Measurements from ENCODE around the gene SLC35G3. TPM values are rescaled to one million over a fixed set of nuclear protein-coding genes. Genes with fewer than 3 reads are reported as not detected.
"Not testable (repeated sequence)": the region's sequence is repeated elsewhere in the genome, so short reads cannot be mapped to it uniquely, and the experiment has no call there.

Gene SLC35G3
- total and polyA plus RNA-seq, 9 donors, result 0.10 to 0.49 (median 0.31) TPM; not detected in 1

DNA sequence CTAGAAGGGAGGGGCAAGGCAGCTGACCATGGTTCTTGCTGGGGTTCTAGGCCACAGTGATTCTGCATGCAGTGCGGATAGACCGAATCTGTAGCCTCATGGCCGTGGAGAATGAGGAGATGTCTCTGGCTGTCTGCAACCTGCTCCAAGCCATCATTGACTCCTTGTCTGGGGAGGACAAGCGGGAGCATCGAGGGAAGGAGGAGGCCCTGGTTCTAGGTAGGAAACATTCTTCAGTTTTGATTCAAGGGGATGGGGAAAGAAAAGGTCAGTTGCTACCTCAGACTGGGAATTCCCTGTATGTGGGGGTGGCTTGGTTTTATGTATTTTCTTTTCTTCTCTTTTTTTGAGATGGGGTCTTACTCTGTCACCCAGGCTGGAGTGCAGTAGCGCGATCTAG is 38.9 kb downstream of the SLC35G3 start:
- WGBS (ENCODE audit: insufficient coverage), result 85% methylated on average over 5 of the region's 7 CpGs
- H3K4me3 ChIP-seq (ENCODE audit: low read length), result no peak overlapping the region
- no peak overlapping the region for H3K27ac ChIP-seq (ENCODE audit: low read length)

DNA sequence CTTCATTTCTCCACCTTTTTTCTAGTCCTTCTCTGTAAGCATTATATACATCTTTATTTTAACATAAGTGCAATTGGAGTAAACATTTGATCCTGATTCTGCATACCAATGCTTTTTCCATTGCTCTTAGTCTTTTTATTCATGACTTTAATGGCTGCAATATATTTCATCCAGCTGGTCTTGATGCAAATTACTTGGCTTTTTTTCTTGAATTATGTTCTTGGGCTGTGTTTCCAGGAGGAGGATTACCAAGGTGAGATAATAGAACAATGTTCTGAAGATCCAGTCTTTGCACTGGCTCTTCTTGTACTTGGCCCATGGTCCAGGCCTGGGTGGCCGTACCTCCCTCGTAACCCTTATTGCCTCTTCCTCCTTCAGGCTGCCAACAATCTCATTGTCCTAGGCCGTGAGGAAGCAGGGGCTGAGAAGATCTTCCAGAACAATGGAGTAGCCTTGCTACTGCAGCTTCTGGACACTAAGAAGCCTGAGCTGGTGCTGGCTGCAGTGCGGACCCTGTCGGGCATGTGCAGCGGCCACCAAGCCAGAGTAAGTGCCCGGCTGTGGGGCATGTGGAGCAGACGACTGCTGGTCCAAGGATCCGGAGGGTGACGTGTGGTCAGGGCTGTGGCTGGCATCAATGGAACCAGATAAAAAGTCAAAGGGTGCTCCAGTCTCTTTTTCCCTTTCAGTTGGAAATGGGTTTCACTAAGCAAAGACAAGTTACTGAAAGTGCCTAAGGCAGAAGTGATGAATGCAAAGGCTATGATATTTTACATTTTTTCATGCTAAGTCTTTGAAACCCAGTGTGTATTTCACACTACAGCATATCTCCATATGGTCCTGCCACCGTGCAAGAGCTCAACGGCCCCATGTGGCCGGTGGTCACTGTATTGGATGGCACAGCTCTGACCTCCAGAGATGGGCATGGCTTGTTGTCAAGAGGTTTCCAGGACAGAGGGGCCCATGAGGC is 39.7 kb downstream of the SLC35G3 start:
- Histone ChIP-seq H3K4me1 (ENCODE audit: control insufficient read depth, insufficient read depth, low read length) (peaks cover 6% of the 10 kb centered on the region), H3K4me3 (ENCODE audit: low read length) (no peak overlapping the region), H3K9me3 (replicated peaks; ENCODE audit: control insufficient read depth, low read depth, low read length) (no peaks in the 10 kb centered on the region), H3K36me3 (ENCODE audit: control insufficient read depth, insufficient read depth, low read length) (peaks cover 19% of the 10 kb centered on the region), H3K27ac (ENCODE audit: low read length) (no peak overlapping the region), H3K27me3 (ENCODE audit: control insufficient read depth, insufficient read depth, low read length) (peaks cover 3% of the 10 kb centered on the region)
- WGBS (ENCODE audit: insufficient coverage), result 81% methylated on average over 13 of the region's 13 CpGs
- no peak for DNase-seq

More for the DNA sequence above, 38.9 kb downstream of the SLC35G3 start:
- no peak for DNase-seq
- H3K36me3 ChIP-seq (ENCODE audit: control insufficient read depth, insufficient read depth, low read length), result peaks cover 22% of the 10 kb centered on the region
- peaks cover 3% of the 10 kb centered on the region for H3K27me3 ChIP-seq (ENCODE audit: control insufficient read depth, insufficient read depth, low read length)
- peaks cover 4% of the 10 kb centered on the region for H3K4me1 ChIP-seq (ENCODE audit: control insufficient read depth, insufficient read depth, low read length)
- no peaks in the 10 kb centered on the region for H3K9me3 ChIP-seq (replicated peaks; ENCODE audit: control insufficient read depth, low read depth, low read length)

DNA sequence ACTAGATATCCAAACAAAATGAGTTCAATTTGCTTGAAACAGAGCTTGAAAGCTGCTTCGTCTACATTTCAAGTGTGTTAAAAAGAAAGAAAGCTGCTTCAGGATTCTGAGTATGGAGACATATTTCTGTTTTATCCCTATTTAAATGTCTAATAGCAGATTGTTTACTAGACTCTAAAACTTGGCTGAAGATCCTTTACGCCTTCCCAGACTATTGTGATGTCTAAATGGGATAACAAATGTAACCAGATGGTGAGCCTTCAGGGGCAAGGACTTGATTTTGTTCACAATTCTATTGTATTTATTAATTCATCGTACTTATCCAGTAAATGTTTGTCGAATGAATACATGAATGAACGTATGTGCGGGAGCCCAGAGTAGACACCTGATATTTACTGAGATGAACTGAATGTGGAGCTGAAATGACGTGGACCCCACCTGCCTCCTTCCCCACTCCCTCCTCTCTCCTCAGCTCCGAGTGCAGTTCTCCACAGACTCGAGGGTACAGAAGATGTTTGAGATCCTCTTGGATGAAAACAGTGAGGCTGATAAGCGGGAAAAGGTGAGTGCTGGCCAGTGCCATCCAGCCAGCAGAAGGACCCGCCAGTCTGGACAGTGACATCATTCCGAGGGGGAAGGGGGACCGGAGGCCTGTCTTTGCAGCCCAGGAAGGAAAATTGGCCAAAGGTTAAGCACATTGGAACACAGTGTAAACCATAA is 41.6 kb downstream of the SLC35G3 start:
- 50% methylated on average over 5 of the region's 13 CpGs for WGBS (ENCODE audit: insufficient coverage)
- H3K36me3 ChIP-seq (ENCODE audit: control insufficient read depth, insufficient read depth, low read length), result peaks cover 11% of the 10 kb centered on the region
- no peak for DNase-seq

DNA sequence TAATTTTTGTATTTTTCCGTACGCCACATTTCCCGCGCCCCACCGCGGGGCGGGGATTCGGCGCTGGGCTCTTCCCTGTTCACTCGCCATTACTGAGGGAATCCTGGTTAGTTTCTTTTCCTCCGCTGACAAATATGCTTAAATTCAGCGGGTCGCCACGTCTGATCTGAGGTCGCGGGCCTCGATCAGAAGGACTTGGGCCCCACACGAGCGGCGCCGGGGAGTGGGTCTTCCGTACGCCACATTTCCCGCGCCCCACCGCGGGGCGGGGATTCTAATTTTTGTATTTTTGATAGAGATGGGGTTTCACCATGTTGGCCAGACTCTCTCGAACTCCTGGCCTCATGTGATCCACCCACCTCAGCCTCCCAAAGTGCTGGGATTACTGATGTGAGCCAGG is 43.1 kb downstream of the SLC35G3 start:
- Histone ChIP-seq H3K36me3 (ENCODE audit: control insufficient read depth, insufficient read depth, low read length) (peaks cover 11% of the 10 kb centered on the region), H3K4me1 (ENCODE audit: control insufficient read depth, insufficient read depth, low read length) (peaks cover 17% of the 10 kb centered on the region)
- not testable (repeated sequence) for H3K27ac ChIP-seq (ENCODE audit: low read length); H3K4me3 ChIP-seq (ENCODE audit: low read length); H3K9me3 ChIP-seq (replicated peaks; ENCODE audit: control insufficient read depth, low read depth, low read length); DNase-seq; H3K27me3 ChIP-seq (ENCODE audit: control insufficient read depth, insufficient read depth, low read length)
- WGBS (ENCODE audit: insufficient coverage), result 89% methylated on average over 18 of the region's 29 CpGs

More for the DNA sequence above, 41.6 kb downstream of the SLC35G3 start:
- H3K4me1 ChIP-seq (ENCODE audit: control insufficient read depth, insufficient read depth, low read length), result peaks cover 8% of the 10 kb centered on the region
- no peak overlapping the region for H3K27ac ChIP-seq (ENCODE audit: low read length)
- H3K9me3 ChIP-seq (replicated peaks; ENCODE audit: control insufficient read depth, low read depth, low read length), result no peaks in the 10 kb centered on the region
- no peak overlapping the region for H3K4me3 ChIP-seq (ENCODE audit: low read length)
- H3K27me3 ChIP-seq (ENCODE audit: control insufficient read depth, insufficient read depth, low read length), result peaks cover 3% of the 10 kb centered on the region

DNA sequence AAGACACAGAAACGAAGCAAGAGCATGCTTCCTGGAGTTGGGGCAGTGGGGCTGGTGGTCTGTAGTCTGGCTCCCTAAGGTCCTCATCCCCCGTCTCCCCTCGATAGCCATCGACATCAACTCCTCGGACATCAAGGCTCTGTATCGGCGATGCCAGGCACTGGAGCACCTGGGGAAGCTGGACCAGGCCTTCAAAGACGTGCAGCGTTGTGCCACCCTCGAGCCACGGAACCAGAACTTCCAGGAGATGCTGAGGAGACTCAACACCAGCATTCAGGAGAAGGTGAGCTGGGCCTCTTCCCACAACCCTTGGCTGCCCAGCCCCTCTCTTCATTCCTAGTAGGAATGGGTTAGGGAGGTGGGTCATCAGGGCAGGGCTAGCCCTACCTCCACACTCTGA is 44.3 kb downstream of the SLC35G3 start:
- Histone ChIP-seq H3K9me3 (replicated peaks; ENCODE audit: control insufficient read depth, low read depth, low read length) (no peaks in the 10 kb centered on the region), H3K27ac (ENCODE audit: low read length) (no peak overlapping the region), H3K4me1 (ENCODE audit: control insufficient read depth, insufficient read depth, low read length) (peaks cover 17% of the 10 kb centered on the region), H3K36me3 (ENCODE audit: control insufficient read depth, insufficient read depth, low read length) (peaks cover 5% of the 10 kb centered on the region), H3K27me3 (ENCODE audit: control insufficient read depth, insufficient read depth, low read length) (peaks cover 3% of the 10 kb centered on the region), H3K4me3 (ENCODE audit: low read length) (no peak overlapping the region)
- no peak for DNase-seq
- 90% methylated on average over 11 of the region's 11 CpGs for whole genome bisulfite sequencing (ENCODE audit: insufficient coverage)

DNA sequence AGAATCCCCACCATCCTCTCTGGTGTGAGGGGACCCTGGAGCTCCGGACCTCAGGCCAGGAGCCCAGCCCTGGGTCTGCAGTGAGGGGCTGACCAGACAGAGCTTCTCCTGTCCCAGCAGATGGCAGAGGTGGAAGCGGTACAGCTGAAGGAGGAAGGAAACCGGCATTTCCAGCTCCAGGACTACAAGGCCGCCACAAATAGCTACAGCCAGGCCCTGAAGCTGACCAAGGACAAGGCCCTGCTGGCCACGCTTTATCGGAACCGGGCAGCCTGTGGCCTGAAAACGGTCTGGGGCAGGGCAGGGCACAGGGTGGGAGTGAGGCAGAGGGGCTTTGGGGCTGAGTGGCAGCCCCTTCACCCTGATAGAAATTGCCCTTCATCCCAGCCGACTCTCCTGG is 46.0 kb downstream of the SLC35G3 start:
- WGBS (ENCODE audit: insufficient coverage), result 57% methylated on average over 5 of the region's 9 CpGs
- DNase-seq, result peak; percentile 26

DNA sequence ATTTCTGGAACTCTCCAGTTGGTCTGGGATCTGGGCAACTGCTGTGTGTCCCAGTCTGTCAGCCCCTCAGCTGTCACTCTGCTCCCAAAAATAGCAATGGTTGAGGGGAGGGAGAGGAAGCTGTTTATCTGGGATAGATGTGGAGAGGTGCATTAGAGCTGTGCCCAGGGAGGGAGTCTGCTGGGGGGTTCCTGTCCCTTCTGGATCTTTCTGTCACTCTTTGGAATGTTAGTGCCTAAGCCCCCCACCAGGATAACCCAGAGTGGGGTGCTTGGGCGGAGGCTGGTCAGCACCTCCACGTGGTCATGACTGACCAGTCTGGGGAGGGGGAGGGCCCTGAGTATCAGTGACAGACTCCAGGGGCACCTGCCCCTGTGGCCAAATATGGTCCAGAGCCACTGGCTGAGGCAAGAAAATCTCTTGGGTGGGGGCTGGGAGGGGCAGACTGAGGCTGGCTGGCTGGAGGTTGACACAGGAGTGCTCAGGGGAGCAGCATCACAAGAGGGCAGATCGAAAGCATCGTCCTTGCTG is 46.8 kb downstream of the SLC35G3 start, which contains the start of gene UNC45B:
Gene UNC45B (plus strand): TSS at position 443 of the 531 bp plus-strand sequence. CDS start 447 bp downstream, outside the sequence.
- H3K9me3 ChIP-seq (replicated peaks; ENCODE audit: control insufficient read depth, low read depth, low read length), result no peaks in the 10 kb centered on the region
- peaks cover 14% of the 10 kb centered on the region for H3K4me1 ChIP-seq (ENCODE audit: control insufficient read depth, insufficient read depth, low read length)
- H3K27me3 ChIP-seq (ENCODE audit: control insufficient read depth, insufficient read depth, low read length), result no peaks in the 10 kb centered on the region
- H3K4me3 ChIP-seq (ENCODE audit: low read length), result peak within 1 kb of the TSS; percentile 54
- H3K27ac ChIP-seq (ENCODE audit: low read length), result peak within 1 kb of the TSS; percentile 85
- no peaks in the 10 kb centered on the region for H3K36me3 ChIP-seq (ENCODE audit: control insufficient read depth, insufficient read depth, low read length)
- DNase-seq, result peak; percentile 80
- 55% methylated on average over 4 of the region's 4 CpGs for WGBS (ENCODE audit: insufficient coverage)

More for the DNA sequence above, 46.0 kb downstream of the SLC35G3 start:
- Histone ChIP-seq H3K27me3 (ENCODE audit: control insufficient read depth, insufficient read depth, low read length) (no peaks in the 10 kb centered on the region), H3K27ac (ENCODE audit: low read length) (peak overlapping the region; percentile 85), H3K4me3 (ENCODE audit: low read length) (peak overlapping the region; percentile 54), H3K9me3 (replicated peaks; ENCODE audit: control insufficient read depth, low read depth, low read length) (no peaks in the 10 kb centered on the region), H3K36me3 (ENCODE audit: control insufficient read depth, insufficient read depth, low read length) (no peaks in the 10 kb centered on the region), H3K4me1 (ENCODE audit: control insufficient read depth, insufficient read depth, low read length) (peaks cover 17% of the 10 kb centered on the region)

DNA sequence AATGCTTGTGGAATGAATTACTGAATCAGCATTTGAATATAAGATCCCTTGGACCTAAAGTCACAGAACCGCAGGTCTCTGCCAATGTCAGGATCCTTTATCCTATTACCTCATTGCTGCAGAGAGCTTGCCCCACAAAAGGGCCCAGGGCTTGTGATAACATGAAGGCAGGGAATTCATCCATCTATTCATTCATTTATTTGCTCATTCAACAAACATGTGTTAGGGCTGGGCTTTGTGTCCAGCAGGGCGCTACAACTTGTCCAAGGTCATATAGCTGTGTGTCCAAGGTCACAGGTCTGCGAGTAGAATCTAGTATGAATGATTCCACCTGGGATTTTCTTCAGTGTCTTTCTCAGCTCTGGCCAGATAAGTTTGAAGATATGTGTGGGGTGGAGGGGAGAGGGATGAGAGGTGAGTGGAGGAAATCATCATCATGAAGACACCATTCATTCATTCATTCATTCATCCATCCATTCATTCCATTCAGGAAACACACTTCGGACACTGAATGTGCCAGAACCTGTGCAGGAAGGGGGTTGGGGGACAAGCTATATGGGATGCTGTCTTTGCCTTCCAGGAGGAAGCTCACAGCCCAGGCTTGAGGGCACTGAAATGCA is 47.9 kb downstream of the SLC35G3 start:
- peak overlapping the region; percentile 85 for H3K27ac ChIP-seq (ENCODE audit: low read length)
- H3K36me3 ChIP-seq (ENCODE audit: control insufficient read depth, insufficient read depth, low read length), result no peaks in the 10 kb centered on the region
- no peaks in the 10 kb centered on the region for H3K27me3 ChIP-seq (ENCODE audit: control insufficient read depth, insufficient read depth, low read length)
- H3K9me3 ChIP-seq (replicated peaks; ENCODE audit: control insufficient read depth, low read depth, low read length), result no peaks in the 10 kb centered on the region
- WGBS (ENCODE audit: insufficient coverage), result 80% methylated on average over 1 of the region's 4 CpGs
- H3K4me3 ChIP-seq (ENCODE audit: low read length), result no peak overlapping the region
- peaks cover 19% of the 10 kb centered on the region for H3K4me1 ChIP-seq (ENCODE audit: control insufficient read depth, insufficient read depth, low read length)
- DNase-seq, result no peak

DNA sequence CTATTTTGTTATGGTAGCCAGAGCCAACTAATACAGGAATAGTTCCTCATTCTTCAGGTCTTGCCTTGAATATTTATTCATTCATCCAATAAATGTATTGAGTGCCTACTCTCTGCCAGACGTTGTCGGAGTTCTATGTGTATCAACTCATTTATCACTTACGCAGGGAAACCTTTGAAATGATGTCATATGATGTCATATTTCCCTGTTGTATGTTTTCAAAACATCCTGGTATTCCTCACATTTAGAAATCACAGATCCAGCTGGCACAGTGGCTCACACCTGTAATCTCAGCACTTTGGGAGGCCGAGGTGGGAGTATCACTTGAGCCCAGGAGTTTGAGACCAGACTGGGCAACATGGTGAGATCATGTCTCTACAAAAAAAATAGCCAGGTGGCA is 49.4 kb downstream of the SLC35G3 start:
- 100% methylated on average over 1 of the region's 4 CpGs for WGBS (ENCODE audit: insufficient coverage)
- H3K27ac ChIP-seq (ENCODE audit: low read length), result no peak overlapping the region
- H3K27me3 ChIP-seq (ENCODE audit: control insufficient read depth, insufficient read depth, low read length), result no peaks in the 10 kb centered on the region
- H3K4me3 ChIP-seq (ENCODE audit: low read length), result no peak overlapping the region
- no peaks in the 10 kb centered on the region for H3K9me3 ChIP-seq (replicated peaks; ENCODE audit: control insufficient read depth, low read depth, low read length)
- no peak for DNase-seq
- peaks cover under 1% of the 10 kb centered on the region for H3K36me3 ChIP-seq (ENCODE audit: control insufficient read depth, insufficient read depth, low read length)
- H3K4me1 ChIP-seq (ENCODE audit: control insufficient read depth, insufficient read depth, low read length), result peaks cover 24% of the 10 kb centered on the region
